HepG2 (cell line): ENCODE measurements around the gene GSG1. TPM values are rescaled to one million over a fixed set of nuclear protein-coding genes. Genes with fewer than 3 reads are reported as not detected.

ENCODE experiments used
- ATAC-seq: fragments of 200-7000 bp; cut with Tn5 transposase; 3 replicates; pipeline ENCODE4 v1.9.1; 2020; ENCODE audit warnings: mild to moderate bottlenecking, moderate library complexity
- BruUV-seq: library from RNA; stranded (reverse); fragments of 400-500 nt; replicated peaks from 2 replicates; lab custom pipeline; 2021; lab: Mats Ljungman, UMichigan
- CTCF ChIA-PET: fragments of 300-600 bp; formaldehyde crosslinking; extraction: SDS; loops from one replicate; lab custom pipeline; 2021; ENCODE audit warnings: low total read pairs, inconsistent platforms, low intra/inter-chr PET ratio; lab: Yijun Ruan, JAX
- POLR2A ChIA-PET: fragments of 350-600 bp; sonication (Branson Sonifier 250); formaldehyde crosslinking; loops from one replicate; lab custom pipeline; 2020; ENCODE audit warnings: antibody characterized with exemption, inconsistent platforms; lab: Yijun Ruan, JAX
- DNase-seq: peaks from one replicate; pipeline ENCODE4 v3.0.0-alpha.2; 2015; ENCODE audit warnings: low spot score
- FAIRE-seq: peaks from 3 replicates; lab custom pipeline; 2011; peaks lifted over from hg19 to GRCh38; lab: Jason Lieb, UNC
- H2AFZ ChIP-seq: one replicate; pipeline ENCODE4 v1.6.1; 2011; ENCODE audit warnings: low read length, inconsistent platforms
- H3K27ac ChIP-seq: fragments of 300-600 bp; 3 replicates; pipeline ENCODE4 v1.8.0; 2011; ENCODE audit warnings: mixed run types, mild to moderate bottlenecking, mixed read lengths, low read length, inconsistent platforms; ENCODE audit not compliant: insufficient read depth; ENCODE audit errors: extremely low read length
- H3K27me3 ChIP-seq, 2 experiments: fragments of 200-600 bp in 1 of 2; 2 replicates in 1 of 2; 3 replicates in 1 of 2; pipeline versions ENCODE4 v1.6.0 to v1.8.0; 2011; ENCODE audit warnings: low read length in 2 of 2, mild to moderate bottlenecking in 2 of 2, moderate library complexity in 2 of 2, inconsistent platforms in 1 of 2; ENCODE audit not compliant: insufficient read depth in 2 of 2, control insufficient read depth in 1 of 2
- H3K36me3 ChIP-seq, 2 experiments: fragments of 200-600 bp in 1 of 2; replicated peaks in 1 of 2; 2 replicates in 1 of 2; 3 replicates in 1 of 2; pipeline versions ENCODE4 v1.5.1 to v1.8.0; 2011; ENCODE audit warnings: low read length in 2 of 2, inconsistent platforms in 1 of 2; ENCODE audit not compliant: insufficient read depth in 2 of 2, control insufficient read depth in 1 of 2
- H3K4me1 ChIP-seq: 2 replicates; pipeline ENCODE4 v1.5.1; 2012; ENCODE audit warnings: low read length, inconsistent platforms; ENCODE audit not compliant: insufficient read depth
- H3K4me2 ChIP-seq: 2 replicates; pipeline ENCODE4 v1.6.0; 2011; ENCODE audit warnings: low read depth, low read length, inconsistent platforms
- H3K4me3 ChIP-seq, 3 experiments: fragments of 200-600 bp in 1 of 3; sonication (generic), shearing (Covaris generic) in 1 of 3; replicated peaks in 1 of 3; 2 replicates each; pipeline ENCODE4 v1.5.1; 2011 to 2016; ENCODE audit warnings: low read length in 3 of 3, inconsistent platforms in 2 of 3, low read depth in 2 of 3, mild to moderate bottlenecking in 2 of 3, control low read depth in 1 of 3, mixed read lengths in 1 of 3; ENCODE audit not compliant: insufficient read depth in 1 of 3
- H3K79me2 ChIP-seq: one replicate; pipeline ENCODE4 v1.6.1; 2011; ENCODE audit warnings: low read length, inconsistent platforms; ENCODE audit not compliant: insufficient read depth
- H3K9ac ChIP-seq: 2 replicates; pipeline ENCODE4 v1.6.0; 2011; ENCODE audit warnings: mild to moderate bottlenecking, low read depth, low read length, inconsistent platforms; ENCODE audit not compliant: insufficient read depth
- H3K9me3 ChIP-seq: 2 replicates; pipeline ENCODE4 v1.5.1; 2012; ENCODE audit warnings: mild to moderate bottlenecking, low read length
- H4K20me1 ChIP-seq: 2 replicates; pipeline ENCODE4 v1.6.0; 2011; ENCODE audit warnings: inconsistent platforms, mild to moderate bottlenecking, low read length, moderate library complexity; ENCODE audit not compliant: insufficient read depth
- FOXC1 ChIP-seq: sonication (generic); formaldehyde crosslinking; IDR thresholded peaks from 2 replicates; pipeline ENCODE4 v1.8.0; 2022; ENCODE audit warnings: mild to moderate bottlenecking, missing genetic modification reagents, borderline replicate concordance
- ZKSCAN5 ChIP-seq: sonication (generic); formaldehyde crosslinking; IDR thresholded peaks from 2 replicates; pipeline ENCODE4 v1.5.1; 2020; ENCODE audit warnings: mild to moderate bottlenecking, missing genetic modification reagents
- ZNF124 ChIP-seq: sonication (generic); formaldehyde crosslinking; IDR thresholded peaks from 2 replicates; pipeline ENCODE4 v1.4.0; 2020; ENCODE audit warnings: missing genetic modification reagents
- ZNF292 ChIP-seq: sonication (generic); formaldehyde crosslinking; IDR thresholded peaks from 2 replicates; pipeline ENCODE4 v1.8.1; 2022; ENCODE audit warnings: mild to moderate bottlenecking, low read depth, missing genetic modification reagents, borderline replicate concordance
- ZNF782 ChIP-seq: sonication (generic); formaldehyde crosslinking; IDR thresholded peaks from 2 replicates; pipeline ENCODE4 v1.4.0; 2020; ENCODE audit warnings: missing genetic modification reagents, mild to moderate bottlenecking, borderline replicate concordance
- WGBS: methylation state at CpG from one replicate; pipeline ENCODE4 v1.1.6; 2017; ENCODE audit warnings: low lambda C conversion rate; 5-methylcytosine and 5-hydroxymethylcytosine counted together
- in situ Hi-C: cut with HindIII; loops from 2 replicates; pipeline ENCODE4 v1.10.0; 2017; ENCODE audit warnings: low pct_unique_long_range_greater_than_20kb; ENCODE audit not compliant: extremely low pct_ligation_motif_present
- intact Hi-C: fragments of 100-400 bp; cut with micrococcal nuclease; formaldehyde crosslinking; loops from one replicate; pipeline ENCODE4 v1.10.0; 2022; ENCODE audit not compliant: unreplicated experiment
- polyA plus RNA-seq, 8 experiments: library from polyadenylated mRNA; depleted of rRNA in 3 of 8; stranded (reverse) in 7 of 8; unstranded in 1 of 8; fragments of >200 nt; fragmentation: Illumina TruSeq in 4 of 8; extraction: Trizol in 4 of 8; gene quantifications; 2 replicates each; pipeline versions ENCODE4 v1.2.1 to v1.2.3, GENCODE V29; 2011 to 2016; ENCODE audit warnings: low read depth in 4 of 8, missing spikeins in 1 of 8, mixed read lengths in 1 of 8; ENCODE audit not compliant: insufficient read depth in 1 of 8
- total RNA-seq, 5 experiments: library from RNA; depleted of rRNA; stranded (reverse); fragments of >200 nt; fragmentation: Illumina TruSeq; extraction: Trizol; gene quantifications; 2 replicates each; pipeline ENCODE4 v1.2.3, GENCODE V29; 2016; ENCODE audit warnings: low read depth in 1 of 5
- TF ChIP-seq, protein P1 (sequence below): sonication (generic); IDR thresholded peaks from 2 replicates; pipeline ENCODE4 v1.6.1; 2016; ENCODE audit warnings: low read depth, borderline replicate concordance

GSG1 gene
- total and polyA plus RNA-seq, 2 of the 13 experiments (the other 11 are each of a cell fraction or from before 2014, with no cell fraction given) = not detected

- no peaks in the 10 kb centered on the region for H3K36me3 ChIP-seq
- H3K27me3 ChIP-seq = peaks cover 2 to 44% of the 10 kb centered on the region in 2 experiments; a peak in 4 of 5 replicates
- H3K4me2 ChIP-seq = no peak overlapping the region
- no peaks in the 10 kb centered on the region for H3K79me2 ChIP-seq
- intact Hi-C loops (no loop called here), in situ Hi-C loops (no loop called here)
- DNase-seq = no peak
- no peak overlapping the region for H2AFZ ChIP-seq
- TF ChIP-seq ZNF782 (no peak), ZNF292 (CRISPR knock-in tag) (no peak), FOXC1 (CRISPR knock-in tag) (no peak), ZKSCAN5 (CRISPR knock-in tag) (no peak)
- ATAC-seq = no peak
- no peak overlapping the region for H3K4me3 ChIP-seq
- no peaks in the 10 kb centered on the region for H3K4me1 ChIP-seq
- no peak overlapping the region for H3K9ac ChIP-seq
- no TSS peak for BruUV-seq
- FAIRE-seq = no peak
- ChIA-PET CTCF (no interaction called here), POLR2A (no interaction called here)
- no peaks in the 10 kb centered on the region for H3K9me3 ChIP-seq
- WGBS = 13% methylated on average over 4 of the region's 4 CpGs
- no peaks in the 10 kb centered on the region for H4K20me1 ChIP-seq
- H3K27ac ChIP-seq = no peak overlapping the region
Observed at GRCh38 chr12:13088496-13088895, 15.0 kb downstream of the GSG1 start.

DNA sequence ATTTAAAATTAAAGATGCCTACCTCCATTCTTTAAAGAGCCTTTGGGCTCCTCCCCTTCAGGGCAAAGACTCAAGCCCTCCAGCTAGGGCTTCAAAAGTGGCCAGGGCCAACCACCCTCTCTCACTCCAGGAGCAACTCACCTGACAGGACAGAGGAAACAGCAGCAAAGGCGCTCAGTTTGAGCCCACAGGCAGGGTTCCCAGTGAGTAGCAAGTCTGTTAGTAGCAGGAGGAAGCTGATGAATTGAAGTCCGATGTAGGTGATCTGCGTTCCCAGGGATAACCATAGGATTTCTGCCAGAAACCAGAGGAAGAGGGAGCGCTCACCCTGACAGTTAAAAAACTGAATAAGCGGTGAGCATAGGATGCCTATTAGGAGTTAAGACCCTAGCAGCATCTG is 15.7 kb downstream of the GSG1 start:
- H3K79me2 ChIP-seq = no peaks in the 10 kb centered on the region
- no TSS peak for BruUV-seq
- H3K27ac ChIP-seq = no peak overlapping the region
- H3K9me3 ChIP-seq = no peaks in the 10 kb centered on the region
- no peaks in the 10 kb centered on the region for H4K20me1 ChIP-seq
- no peak overlapping the region for H3K9ac ChIP-seq
- CTCF ChIA-PET = no interaction called here
- FAIRE-seq (no peak), DNase-seq (no peak), ATAC-seq (no peak)
- POLR2A ChIA-PET = no interaction called here
- intact Hi-C loops = no loop called here
- peaks cover 2 to 39% of the 10 kb centered on the region in 2 experiments; a peak in 4 of 5 replicates for H3K27me3 ChIP-seq
- H2AFZ ChIP-seq = no peak overlapping the region
- no peaks in the 10 kb centered on the region for H3K4me1 ChIP-seq
- in situ Hi-C loops = no loop called here
- no peak overlapping the region for H3K4me2 ChIP-seq
- no peaks in the 10 kb centered on the region for H3K36me3 ChIP-seq
- 54% methylated on average over 5 of the region's 5 CpGs for WGBS
- H3K4me3 ChIP-seq = no peak overlapping the region
- TF ChIP-seq, protein P1, sequence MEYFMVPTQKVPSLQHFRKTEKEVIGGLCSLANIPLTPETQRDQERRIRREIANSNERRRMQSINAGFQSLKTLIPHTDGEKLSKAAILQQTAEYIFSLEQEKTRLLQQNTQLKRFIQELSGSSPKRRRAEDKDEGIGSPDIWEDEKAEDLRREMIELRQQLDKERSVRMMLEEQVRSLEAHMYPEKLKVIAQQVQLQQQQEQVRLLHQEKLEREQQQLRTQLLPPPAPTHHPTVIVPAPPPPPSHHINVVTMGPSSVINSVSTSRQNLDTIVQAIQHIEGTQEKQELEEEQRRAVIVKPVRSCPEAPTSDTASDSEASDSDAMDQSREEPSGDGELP = no peak
- TF ChIP-seq ZNF124 (CRISPR knock-in tag) = no peak
- TF ChIP-seq, all 625 proteins: peak for 0
